GM21390 (cell line): ENCODE measurements around the gene USP7.
A peak's percentile ranks its signal among the peaks of the same experiment; 100 is the strongest.
"Not testable (repeated sequence)": the region's sequence is repeated elsewhere in the genome, so short reads cannot be mapped to it uniquely, and the experiment has no call there.

ENCODE experiments used
- ATAC-seq: cut with Tn5 transposase; IDR thresholded peaks from one replicate; pipeline ENCODE4 v1.9.1; 2021; ENCODE audit not compliant: unreplicated experiment

Gene USP7

GRCh38 chr16:8963821-8964441 is at the start of gene USP7:
USP7 (minus strand) TSS chr16:8963906; CDS start chr16:8963285, 621 bp downstream.
- peak; percentile 78 for ATAC-seq

- ATAC-seq: no peak
Observed at GRCh38 chr16:9013508-9013864, 49.8 kb upstream of the USP7 start.

GRCh38 chr16:9012848-9013507 is 49.3 kb upstream of the USP7 start:
- no peak for ATAC-seq

- ATAC-seq: no peak
Observed at GRCh38 chr16:9012330-9012729, 48.6 kb upstream of the USP7 start.

- peak; percentile 92 for ATAC-seq
Observed at GRCh38 chr16:9008601-9009260, 45.0 kb upstream of the USP7 start.

GRCh38 chr16:9007177-9007794 is 43.6 kb upstream of the USP7 start:
- no peak for ATAC-seq

- ATAC-seq: no peak
Observed at GRCh38 chr16:9004183-9004582, 40.5 kb upstream of the USP7 start.

- no peak for ATAC-seq
Observed at GRCh38 chr16:9003763-9004162, 40.1 kb upstream of the USP7 start.

GRCh38 chr16:9003322-9003721 is 39.6 kb upstream of the USP7 start:
- no peak for ATAC-seq

GRCh38 chr16:9002042-9002441 is 38.3 kb upstream of the USP7 start:
- no peak for ATAC-seq

GRCh38 chr16:9000664-9001063 is 37.0 kb upstream of the USP7 start:
- no peak for ATAC-seq

GRCh38 chr16:8999800-9000199 is 36.1 kb upstream of the USP7 start:
- ATAC-seq: no peak

GRCh38 chr16:8998108-8998507 is 34.4 kb upstream of the USP7 start:
- no peak for ATAC-seq

- no peak for ATAC-seq
Observed at GRCh38 chr16:8996891-8997290, 33.2 kb upstream of the USP7 start.

- ATAC-seq: no peak
Observed at GRCh38 chr16:8990445-8990844, 26.7 kb upstream of the USP7 start.

- ATAC-seq: no peak
Observed at GRCh38 chr16:8989099-8989878, 25.6 kb upstream of the USP7 start.

GRCh38 chr16:8986818-8987191 is 23.1 kb upstream of the USP7 start:
- ATAC-seq: no peak

- no peak for ATAC-seq
Observed at GRCh38 chr16:8986111-8986510, 22.4 kb upstream of the USP7 start.

GRCh38 chr16:8982816-8983215 is 19.1 kb upstream of the USP7 start:
- no peak for ATAC-seq

GRCh38 chr16:8981901-8982300 is 18.2 kb upstream of the USP7 start:
- not testable (repeated sequence) for ATAC-seq

- not testable (repeated sequence) for ATAC-seq
Observed at GRCh38 chr16:8976189-8976588, 12.5 kb upstream of the USP7 start.
